ENCODE data around the gene POMT1.

- TF ChIP-seq CTCF (IDR thresholded peaks at IDR 0.05; ENCODE audit: borderline replicate concordance, extremely low read depth, low read length, poor library complexity, severe bottlenecking) (no peak), EZH2 (IDR thresholded peaks at IDR 0.05; ENCODE audit: borderline replicate concordance, low read depth, low read length, severe bottlenecking) (no peak)
Measured at GRCh38 chr9:131545003-131545785, 42.5 kb downstream of the POMT1 start, which contains the start of gene PRRT1B.
